Mesothelial cell of epicardium (in vitro differentiated cells): ENCODE results near the gene C4BPB. TPM values are rescaled to one million over a fixed set of nuclear protein-coding genes. Genes with fewer than 3 reads are reported as not detected.
A peak's percentile ranks its signal among the peaks of the same experiment; 100 is the strongest.

Source experiments
- DNase-seq, 2 experiments: peaks; one replicate each; pipeline ENCODE4 v3.0.0; 2021; ENCODE audit warnings: low spot score in 2 of 2; ENCODE audit not compliant: unreplicated experiment in 2 of 2
- H3K27ac Mint-ChIP-seq: 2 replicates; pipeline ENCODE4 v1.8.0; 2021; ENCODE audit warnings: mixed read lengths
- H3K27me3 Mint-ChIP-seq: 2 replicates; pipeline ENCODE4 v1.8.0; 2021; ENCODE audit warnings: low read depth, mixed read lengths
- H3K36me3 Mint-ChIP-seq: 2 replicates; pipeline ENCODE4 v1.8.0; 2021; ENCODE audit warnings: mixed read lengths
- H3K4me1 Mint-ChIP-seq: 2 replicates; pipeline ENCODE4 v1.8.0; 2021; ENCODE audit warnings: mixed read lengths
- H3K4me3 Mint-ChIP-seq: 2 replicates; pipeline ENCODE4 v1.8.0; 2021; ENCODE audit warnings: mild to moderate bottlenecking, moderate library complexity, mixed read lengths
- H3K9me3 Mint-ChIP-seq: 2 replicates; pipeline ENCODE4 v1.8.0; 2021; ENCODE audit warnings: mixed read lengths
- CTCF ChIP-seq: fragments of 200-600 bp; sonication (generic); IDR thresholded peaks from one replicate; pipeline ENCODE4 v1.5.0; 2021; ENCODE audit warnings: antibody characterized with exemption; ENCODE audit not compliant: unreplicated experiment
- total RNA-seq: library from RNA; stranded (reverse); gene quantifications from 3 replicates; pipeline ENCODE4 v1.2.1, GENCODE V29; 2021

The C4BPB gene
- total RNA-seq, 1 donor from 2014 or later, result not detected

- Mint-ChIP-seq H3K4me3 (no peak overlapping the region), H3K27ac (peak overlapping the region; percentile 93), H3K9me3 (no peaks in the 10 kb centered on the region), H3K4me1 (peaks cover 54% of the 10 kb centered on the region), H3K36me3 (no peaks in the 10 kb centered on the region), H3K27me3 (no peaks in the 10 kb centered on the region)
- DNase-seq, result no peak
- no peak for TF ChIP-seq CTCF
Observed at GRCh38 chr1:207088161-207088560, 499 bp upstream of the C4BPB start.

DNA sequence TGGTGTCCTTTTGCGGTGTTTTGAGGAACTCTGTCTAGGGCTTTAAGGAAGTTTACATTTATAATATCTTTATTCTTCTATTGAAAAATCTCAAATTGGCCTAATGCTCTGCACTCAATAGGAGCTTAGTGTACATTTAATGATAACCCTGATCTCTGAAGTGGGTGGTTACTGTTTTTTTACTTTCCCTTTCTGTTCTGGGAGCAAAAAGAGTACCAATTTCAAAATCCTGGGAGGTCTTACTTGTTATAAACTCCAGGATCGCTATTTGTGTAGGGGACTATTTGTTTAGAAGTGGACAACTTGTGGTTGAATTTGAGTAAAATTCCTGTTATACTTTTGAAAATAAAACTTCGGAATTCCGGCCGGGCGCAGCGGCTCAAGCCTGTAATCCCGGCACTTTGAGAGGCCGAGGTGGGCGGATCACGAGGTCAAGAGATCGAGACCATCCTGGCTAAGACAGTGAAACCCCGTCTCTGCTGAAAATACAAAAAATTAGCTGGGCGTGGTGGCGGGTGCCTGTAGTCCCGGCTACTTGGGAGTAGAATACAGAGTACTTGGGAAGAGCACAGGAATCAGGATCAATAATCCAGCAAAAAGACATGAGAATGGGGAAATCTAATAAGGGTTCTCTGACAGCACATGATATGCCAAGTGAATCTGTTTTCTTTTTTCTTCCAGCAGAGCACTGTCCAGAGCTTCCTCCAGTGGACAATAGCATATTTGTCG lies 1.1 kb downstream of the C4BPB start:
- peak overlapping the region; percentile 53 for H3K27ac Mint-ChIP-seq
- H3K9me3 Mint-ChIP-seq, result no peaks in the 10 kb centered on the region
- H3K4me3 Mint-ChIP-seq, result no peak overlapping the region
- H3K4me1 Mint-ChIP-seq, result peaks cover 43% of the 10 kb centered on the region
- DNase-seq, result no peak
- H3K27me3 Mint-ChIP-seq, result no peaks in the 10 kb centered on the region
- H3K36me3 Mint-ChIP-seq, result no peaks in the 10 kb centered on the region
- no peak for TF ChIP-seq CTCF

DNA sequence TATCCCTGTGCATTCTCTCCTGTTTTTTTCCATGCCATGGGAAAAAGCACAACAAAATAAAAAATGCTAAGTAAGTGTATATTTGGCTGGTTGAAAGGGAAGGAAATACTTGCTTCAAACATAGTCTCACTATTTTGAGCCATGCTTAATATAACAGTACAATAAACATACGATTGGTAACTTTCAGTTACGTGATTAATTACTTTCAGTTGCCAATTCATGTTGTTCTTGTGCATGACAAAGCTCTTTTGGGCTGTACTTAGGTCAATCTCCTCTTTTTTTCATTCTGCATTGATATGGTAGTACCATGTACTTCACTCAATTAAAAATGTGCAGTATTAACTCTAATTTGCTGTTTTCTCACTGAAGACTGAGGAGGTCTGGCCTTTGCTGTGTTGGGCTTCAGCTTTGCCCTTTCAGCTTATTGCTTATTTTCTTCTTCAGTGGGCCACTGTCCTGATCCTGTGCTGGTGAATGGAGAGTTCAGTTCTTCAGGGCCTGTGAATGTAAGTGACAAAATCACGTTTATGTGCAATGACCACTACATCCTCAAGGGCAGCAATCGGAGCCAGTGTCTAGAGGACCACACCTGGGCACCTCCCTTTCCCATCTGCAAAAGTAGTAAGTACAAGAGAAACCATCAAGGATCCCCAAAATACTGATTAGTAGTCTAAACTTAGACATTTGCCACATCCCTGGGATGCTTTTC lies 2.7 kb downstream of the C4BPB start:
- H3K27ac Mint-ChIP-seq, result no peak overlapping the region
- H3K36me3 Mint-ChIP-seq, result no peaks in the 10 kb centered on the region
- H3K9me3 Mint-ChIP-seq, result no peaks in the 10 kb centered on the region
- no peaks in the 10 kb centered on the region for H3K27me3 Mint-ChIP-seq
- H3K4me3 Mint-ChIP-seq, result no peak overlapping the region
- DNase-seq, result no peak
- TF ChIP-seq CTCF, result no peak
- H3K4me1 Mint-ChIP-seq, result peaks cover 27% of the 10 kb centered on the region

- no peak for DNase-seq
- Mint-ChIP-seq H3K4me1 (peaks cover 5% of the 10 kb centered on the region), H3K27me3 (no peaks in the 10 kb centered on the region), H3K27ac (no peak overlapping the region), H3K36me3 (no peaks in the 10 kb centered on the region), H3K9me3 (peaks cover 4% of the 10 kb centered on the region), H3K4me3 (no peak overlapping the region)
- no peak for TF ChIP-seq CTCF
Observed at GRCh38 chr1:207093944-207094343, 5.3 kb downstream of the C4BPB start.

GRCh38 chr1:207097871-207098324 lies 9.2 kb downstream of the C4BPB start:
- no peak for DNase-seq
- H3K9me3 Mint-ChIP-seq, result peaks cover 4% of the 10 kb centered on the region
- TF ChIP-seq CTCF, result no peak
- no peaks in the 10 kb centered on the region for H3K27me3 Mint-ChIP-seq
- H3K4me1 Mint-ChIP-seq, result no peaks in the 10 kb centered on the region
- no peak overlapping the region for H3K27ac Mint-ChIP-seq
- no peaks in the 10 kb centered on the region for H3K36me3 Mint-ChIP-seq
- H3K4me3 Mint-ChIP-seq, result no peak overlapping the region
